GM18517 (cell line): ENCODE results near the gene TAF4B.
"Not testable (repeated sequence)": the region's sequence is repeated elsewhere in the genome, so short reads cannot be mapped to it uniquely, and the experiment has no call there.

Experiments
- ATAC-seq: cut with Tn5 transposase; IDR thresholded peaks from one replicate; pipeline ENCODE4 v1.9.1; 2021; ENCODE audit warnings: mild to moderate bottlenecking, moderate library complexity; ENCODE audit not compliant: unreplicated experiment

Gene TAF4B

DNA sequence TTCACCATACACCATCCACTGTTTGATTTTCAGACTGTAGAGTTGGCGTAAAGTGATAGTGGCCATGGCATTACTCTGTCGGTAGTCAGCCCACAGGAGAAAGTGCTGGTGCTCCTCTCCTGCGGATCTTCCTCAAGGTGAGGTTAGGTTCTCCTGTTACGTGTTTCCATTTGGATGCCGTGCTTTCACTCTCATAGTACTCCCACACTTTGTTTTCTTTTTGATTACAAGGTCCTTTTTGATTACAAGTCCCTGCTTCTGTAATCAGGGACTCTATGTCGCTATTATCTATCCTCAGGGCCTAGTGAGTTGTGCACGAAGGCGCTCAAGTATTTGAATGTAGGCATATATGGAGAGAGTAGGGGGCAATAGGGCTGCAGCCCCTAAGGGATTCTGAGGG lies 4.3 kb downstream of the TAF4B start:
- ATAC-seq: no peak

DNA sequence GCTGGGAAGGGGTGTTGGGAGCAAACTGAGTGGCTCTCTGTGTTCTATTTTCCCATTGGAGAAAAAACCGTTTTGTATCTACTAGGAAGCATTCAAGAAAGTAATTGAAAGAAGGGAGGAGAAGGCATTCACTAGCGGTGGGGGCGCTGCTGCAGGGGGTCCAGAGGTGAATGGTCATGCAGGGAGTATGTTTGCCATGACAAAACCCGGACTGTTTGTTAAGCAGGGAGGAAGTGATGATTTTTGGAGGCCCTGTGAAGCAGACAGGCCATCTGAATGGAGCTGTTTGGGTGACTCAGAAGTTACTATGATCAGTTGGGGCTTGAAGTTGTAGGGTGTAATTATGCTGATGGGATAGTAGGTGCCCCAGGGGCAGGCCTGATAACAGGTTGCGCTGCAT lies 7.0 kb downstream of the TAF4B start:
- ATAC-seq: no peak

DNA sequence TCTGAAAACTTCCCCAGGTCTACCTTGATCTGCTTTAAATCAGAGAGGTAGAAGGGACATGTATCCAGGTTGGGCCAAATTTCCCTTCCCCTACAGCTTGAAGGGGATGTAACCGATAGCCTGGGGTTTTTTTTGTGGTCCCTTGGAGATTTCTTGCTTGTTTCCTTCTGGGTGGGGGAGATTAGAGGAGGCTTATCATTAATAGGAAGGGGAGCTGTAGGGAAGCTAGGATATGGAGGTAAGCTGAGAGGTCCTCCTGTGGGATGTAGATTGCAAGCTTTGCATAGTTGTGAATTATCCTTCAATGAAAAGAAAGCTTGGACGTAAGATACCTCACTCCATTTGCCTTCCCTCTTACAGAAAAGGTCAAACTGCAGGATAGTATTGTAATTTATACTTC lies 11.1 kb downstream of the TAF4B start:
- not testable (repeated sequence) for ATAC-seq

DNA sequence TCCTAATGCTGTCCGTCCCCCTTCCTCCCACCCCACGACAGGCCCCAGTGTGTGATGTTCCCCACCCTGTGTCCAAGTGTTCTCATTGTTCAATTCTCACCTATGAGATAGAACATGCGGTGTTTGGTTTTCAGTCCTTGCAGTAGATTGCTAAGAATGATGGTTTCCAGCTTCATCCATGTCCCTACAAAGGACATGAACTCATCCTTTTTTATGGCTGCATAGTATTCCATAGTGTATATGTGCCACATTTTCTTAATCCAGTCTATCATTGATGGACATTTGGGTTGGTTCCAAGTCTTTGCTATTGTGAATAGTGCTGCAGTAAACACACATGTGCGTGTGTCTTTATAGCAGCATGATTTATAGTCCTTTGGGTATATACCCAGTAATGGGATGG lies 12.5 kb downstream of the TAF4B start:
- not testable (repeated sequence) for ATAC-seq

DNA sequence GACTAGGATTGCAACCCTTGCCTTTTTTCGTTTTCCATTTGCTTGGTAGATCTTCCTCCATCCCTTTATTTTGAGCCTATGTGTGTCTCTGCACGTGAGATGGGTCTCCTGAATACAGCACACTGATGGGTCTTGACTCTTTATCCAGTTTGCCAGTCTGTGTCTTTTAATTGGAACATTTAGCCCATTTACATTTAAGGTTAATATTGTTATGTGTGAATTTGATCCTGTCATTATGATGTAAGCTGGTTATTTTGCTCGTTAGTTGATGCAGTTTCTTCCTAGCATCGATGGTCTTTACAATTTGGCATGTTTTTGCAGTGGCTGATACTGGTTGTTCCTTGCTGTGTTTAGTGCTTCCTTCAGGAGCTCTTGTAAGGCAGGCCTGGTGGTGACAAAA lies 16.1 kb downstream of the TAF4B start:
- ATAC-seq: not testable (repeated sequence)

DNA sequence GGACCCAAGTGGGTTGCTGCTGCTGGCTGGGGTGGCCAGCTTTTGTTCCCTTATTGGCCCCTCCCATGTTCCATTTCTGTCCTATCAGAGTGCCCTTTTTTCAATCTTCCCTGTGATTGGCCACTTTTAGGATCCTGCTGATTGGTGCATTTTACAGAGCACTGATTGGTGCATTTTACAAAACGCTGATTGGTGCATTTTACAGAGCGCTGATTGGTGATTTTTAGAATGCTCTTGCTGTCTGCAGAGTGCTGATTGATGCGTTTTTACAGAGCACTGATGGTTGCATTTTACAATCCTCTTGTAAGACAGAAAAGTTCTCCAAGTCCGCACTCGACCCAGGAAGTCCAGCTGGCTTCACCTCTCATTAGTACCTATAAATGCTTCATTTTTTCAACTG lies 19.2 kb downstream of the TAF4B start:
- not testable (repeated sequence) for ATAC-seq

DNA sequence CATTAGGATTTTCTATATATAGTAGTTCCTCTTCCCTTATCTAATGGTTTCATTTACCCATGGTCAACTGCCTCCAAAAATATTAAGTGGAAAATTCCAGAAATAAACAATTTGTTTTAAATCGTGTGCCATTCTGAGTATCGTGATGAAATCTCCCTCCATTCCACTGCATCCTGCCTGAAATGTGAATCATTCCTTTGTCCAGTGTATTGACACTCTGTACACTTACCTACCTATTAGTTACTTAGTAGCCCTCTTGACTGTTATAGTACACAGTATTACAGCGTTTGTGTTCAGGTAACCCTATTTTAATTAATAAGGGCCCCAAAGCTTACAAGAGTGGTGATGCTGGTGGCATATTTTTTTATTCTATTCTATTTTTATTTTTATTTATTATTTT lies 26.2 kb downstream of the TAF4B start:
- ATAC-seq: no peak

- ATAC-seq: not testable (repeated sequence)
Measured at GRCh38 chr18:26254808-26255207, 28.6 kb downstream of the TAF4B start.

DNA sequence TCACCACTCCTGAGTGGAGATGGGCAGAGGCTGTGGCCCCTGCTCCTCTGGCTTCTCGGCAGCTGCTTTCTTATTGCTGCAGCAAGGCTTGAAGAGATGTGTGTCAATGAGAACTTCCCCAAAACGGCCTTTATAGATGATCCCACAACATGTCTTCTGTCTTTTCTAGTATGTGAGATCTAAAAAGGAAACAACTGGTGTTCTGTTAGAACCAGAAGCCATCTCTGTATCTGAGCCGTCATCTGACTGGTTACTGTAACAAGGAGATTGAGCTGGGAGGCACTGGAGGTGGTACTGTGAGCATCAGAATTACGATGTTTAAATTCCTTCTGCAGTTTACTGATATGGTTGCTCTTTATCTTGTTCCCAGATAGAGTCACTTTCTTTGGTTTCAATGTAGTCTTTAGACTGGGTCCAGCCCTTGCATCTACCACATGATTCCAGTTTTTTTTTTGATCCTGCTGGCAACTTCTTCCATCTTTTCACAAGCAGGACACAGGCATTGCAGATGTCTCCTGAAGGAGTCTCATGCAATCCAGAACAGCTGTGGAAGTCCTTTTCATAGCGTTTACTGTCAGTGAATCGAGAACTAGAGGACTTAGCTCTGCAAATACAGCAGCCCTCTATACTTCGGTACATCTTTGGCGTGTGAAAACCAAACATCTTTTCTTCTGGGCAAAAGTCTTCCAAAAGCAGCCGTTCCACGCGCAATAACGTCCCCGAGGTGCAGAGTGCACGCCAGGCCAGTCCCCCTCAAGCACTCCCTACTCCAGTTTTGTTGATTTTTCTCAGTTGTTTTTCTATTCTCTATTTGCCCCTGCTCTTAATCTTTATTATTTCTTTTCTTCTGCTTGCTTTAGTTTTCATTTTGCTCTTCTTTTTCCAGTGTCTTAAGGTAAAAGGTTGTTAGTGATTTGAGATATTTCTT lies 29.7 kb downstream of the TAF4B start:
- ATAC-seq: no peak

DNA sequence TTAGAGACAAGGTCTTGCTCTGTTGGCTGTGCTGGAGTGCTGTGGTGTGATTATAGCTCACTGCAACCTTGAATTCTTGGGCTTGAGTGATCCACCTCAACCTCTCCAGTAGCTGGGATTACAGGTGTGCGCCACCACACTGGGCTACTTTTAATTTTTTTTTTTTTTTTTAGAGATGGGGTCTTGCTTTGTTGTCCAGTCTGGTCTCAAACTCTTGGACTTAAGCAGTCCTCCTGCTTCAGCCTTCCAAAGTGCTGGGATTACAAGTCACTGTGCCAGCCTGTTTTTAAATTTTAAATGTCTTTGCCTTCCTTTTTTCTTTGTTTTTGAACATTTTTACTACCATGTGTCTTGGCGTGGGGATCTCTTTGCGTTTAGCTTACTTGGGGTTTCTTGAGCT lies 32.5 kb downstream of the TAF4B start:
- ATAC-seq: no peak

DNA sequence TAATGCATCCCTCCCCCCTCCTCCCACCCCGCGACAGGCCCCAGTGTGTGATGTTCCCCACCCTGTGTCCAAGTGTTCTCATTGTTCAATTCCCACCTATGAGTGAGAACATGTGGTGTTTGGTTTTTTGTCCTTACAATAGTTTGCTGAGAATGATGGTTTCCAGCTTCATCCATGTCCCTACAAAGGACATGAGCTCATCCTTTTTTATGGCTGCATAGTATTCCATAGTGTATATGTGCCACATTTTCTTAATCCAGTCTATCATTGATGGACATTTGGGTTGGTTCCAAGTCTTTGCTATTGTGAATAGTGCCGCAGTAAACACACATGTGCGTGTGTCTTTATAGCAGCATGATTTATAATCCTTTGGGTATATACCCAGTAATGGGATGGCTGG lies 33.2 kb downstream of the TAF4B start:
- not testable (repeated sequence) for ATAC-seq

GRCh38 chr18:26262156-26262555 lies 35.9 kb downstream of the TAF4B start:
- ATAC-seq: no peak

DNA sequence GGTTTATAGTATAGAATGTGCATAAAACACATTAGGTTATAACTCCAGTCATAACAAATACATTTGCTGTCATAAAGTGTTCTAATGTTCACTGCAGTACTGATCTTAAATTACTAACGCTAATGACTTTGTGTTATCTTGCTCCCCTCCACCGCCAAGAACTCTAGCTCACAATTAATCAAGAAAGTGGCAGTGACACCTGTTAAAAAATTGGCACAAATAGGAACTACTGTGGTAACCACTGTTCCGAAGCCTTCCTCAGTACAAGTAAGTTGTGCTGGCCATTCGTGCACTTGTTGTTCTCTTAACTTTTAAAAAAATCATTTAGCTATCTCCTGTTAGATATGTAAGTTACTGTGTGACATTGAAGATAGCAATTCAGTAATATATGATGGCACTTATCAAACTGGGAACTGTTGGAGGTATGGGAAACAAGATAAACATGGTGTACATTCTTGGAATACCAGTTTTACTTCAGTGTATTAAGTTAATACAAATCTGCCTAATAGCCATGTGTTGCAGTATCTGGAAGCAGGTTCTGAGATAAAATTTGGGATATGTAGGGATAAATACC lies 41.2 kb downstream of the TAF4B start:
- no peak for ATAC-seq

- ATAC-seq: no peak
Measured at GRCh38 chr18:26268454-26268853, 42.2 kb downstream of the TAF4B start.

- no peak for ATAC-seq
Measured at GRCh38 chr18:26271917-26272549, 45.8 kb downstream of the TAF4B start.

DNA sequence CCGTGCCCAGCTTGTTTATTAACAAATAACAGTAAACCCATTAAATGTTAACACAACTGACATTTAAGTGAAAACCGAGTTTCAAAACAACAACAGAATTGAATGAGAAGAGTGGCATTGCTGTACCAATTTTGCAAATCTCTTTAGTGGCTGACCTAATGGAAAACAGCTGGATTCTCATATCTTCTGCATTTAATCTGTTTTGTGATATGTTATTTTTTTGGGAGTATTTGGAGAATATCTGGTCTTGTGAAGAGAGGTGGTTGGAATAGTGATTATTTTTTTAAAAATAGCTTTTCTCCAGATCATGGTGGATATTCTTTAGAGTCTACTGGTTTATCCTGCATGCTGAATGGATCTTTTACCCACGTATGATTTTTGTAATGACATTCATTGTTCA lies 51.1 kb downstream of the TAF4B start:
- no peak for ATAC-seq

DNA sequence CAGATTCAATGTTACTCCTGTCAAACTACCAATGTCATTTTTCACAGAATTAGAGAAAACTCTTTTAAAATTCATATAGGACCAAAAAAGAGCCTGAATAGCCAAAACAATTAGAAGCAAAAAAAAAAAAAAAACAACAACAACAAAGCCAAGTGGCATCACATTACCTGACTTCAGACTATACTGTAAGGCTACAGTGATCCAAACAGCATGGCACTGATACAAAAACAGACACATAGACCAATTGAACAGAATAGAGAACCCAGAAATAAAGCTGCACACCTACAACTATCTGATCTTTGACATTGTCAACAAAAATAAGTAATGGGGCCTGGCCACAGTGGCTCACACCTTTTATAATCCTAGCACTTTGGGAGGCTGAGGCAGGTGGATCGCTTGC lies 53.2 kb downstream of the TAF4B start:
- no peak for ATAC-seq

- ATAC-seq: no peak
Measured at GRCh38 chr18:26286008-26286407, 59.8 kb downstream of the TAF4B start.

GRCh38 chr18:26287644-26288043 lies 61.4 kb downstream of the TAF4B start:
- ATAC-seq: no peak

- no peak for ATAC-seq
Measured at GRCh38 chr18:26290385-26290784, 64.1 kb downstream of the TAF4B start.

GRCh38 chr18:26293982-26294381 lies 67.7 kb downstream of the TAF4B start:
- ATAC-seq: no peak

GRCh38 chr18:26298107-26298506 lies 71.9 kb downstream of the TAF4B start:
- ATAC-seq: no peak
